Karpas-422 (cell line): ENCODE results near the gene ZNF90. TPM values are rescaled to one million over a fixed set of nuclear protein-coding genes. Genes with fewer than 3 reads are reported as not detected.
A peak's percentile ranks its signal among the peaks of the same experiment; 100 is the strongest.
"Not testable (repeated sequence)": the region's sequence is repeated elsewhere in the genome, so short reads cannot be mapped to it uniquely, and the experiment has no call there.

ENCODE experiments used
- DNase-seq: peaks from one replicate; pipeline ENCODE4 v3.0.0-alpha.2; 2015
- H2AFZ ChIP-seq: fragments of 200-600 bp; sonication (generic); 2 replicates; pipeline ENCODE4 v1.6.1; 2014; ENCODE audit warnings: antibody characterized with exemption, low read length, mixed read lengths
- H3K27ac ChIP-seq: fragments of 200-600 bp; sonication (generic); 2 replicates; pipeline ENCODE4 v1.5.1; 2014; ENCODE audit warnings: mild to moderate bottlenecking, low read length, moderate library complexity
- H3K27me3 ChIP-seq: fragments of 200-600 bp; sonication (generic); 2 replicates; pipeline ENCODE4 v1.6.1; 2014; ENCODE audit warnings: low read length, mixed read lengths
- H3K36me3 ChIP-seq: fragments of 200-600 bp; sonication (generic); 2 replicates; pipeline ENCODE4 v1.6.1; 2014; ENCODE audit warnings: low read length, mixed read lengths; ENCODE audit not compliant: insufficient read depth
- H3K4me1 ChIP-seq: fragments of 200-600 bp; sonication (generic); 2 replicates; pipeline ENCODE4 v1.6.1; 2014; ENCODE audit warnings: mild to moderate bottlenecking, low read length, mixed read lengths
- H3K4me2 ChIP-seq: fragments of 200-600 bp; sonication (generic); 2 replicates; pipeline ENCODE4 v1.6.1; 2014; ENCODE audit warnings: low read length, low read depth, mild to moderate bottlenecking; ENCODE audit not compliant: poor library complexity, severe bottlenecking
- H3K4me3 ChIP-seq: fragments of 200-600 bp; sonication (generic); 2 replicates; pipeline ENCODE4 v1.5.1; 2014; ENCODE audit warnings: mild to moderate bottlenecking, antibody characterized with exemption, low read length, mixed read lengths
- H3K79me2 ChIP-seq: fragments of 200-600 bp; sonication (generic); 2 replicates; pipeline ENCODE4 v1.6.1; 2014; ENCODE audit warnings: mild to moderate bottlenecking, low read length, mixed read lengths
- H3K9ac ChIP-seq: fragments of 200-600 bp; sonication (generic); 2 replicates; pipeline ENCODE4 v1.6.0; 2014; ENCODE audit warnings: low read length
- H3K9me2 ChIP-seq: fragments of 200-600 bp; sonication (generic), shearing (Covaris generic); replicated peaks from 2 replicates; pipeline ENCODE4 v1.6.0; 2014; ENCODE audit warnings: mild to moderate bottlenecking, low read length, moderate library complexity; ENCODE audit not compliant: insufficient read depth
- H3K9me3 ChIP-seq: fragments of 300-700, 200-600 bp; sonication (generic); 2 replicates; pipeline ENCODE4 v1.6.1; 2014; ENCODE audit warnings: low read length, mixed read lengths
- H4K20me1 ChIP-seq: fragments of 200-600 bp; sonication (generic); 2 replicates; pipeline ENCODE4 v1.6.1; 2014; ENCODE audit warnings: mild to moderate bottlenecking, antibody characterized with exemption, low read length, low read depth; ENCODE audit not compliant: insufficient read depth
- total RNA-seq: library from RNA; depleted of rRNA; stranded (reverse); fragments of >200 nt; shearing (Covaris generic); gene quantifications from 2 replicates; pipeline ENCODE4 v1.2.3, GENCODE V29; 2014; ENCODE audit warnings: low replicate concordance

The ZNF90 gene
- total RNA-seq, 1 experiment from 2014 or later = 13.6 TPM

- Histone ChIP-seq H3K4me2 (peak overlapping the region; percentile 78), H3K27me3 (no peaks in the 10 kb centered on the region), H2AFZ (peak overlapping the region; percentile 47), H3K79me2 (peaks cover 55% of the 10 kb centered on the region), H3K36me3 (peaks cover 25% of the 10 kb centered on the region), H3K4me3 (peak overlapping the region; percentile 84), H3K9me3 (peaks cover 8% of the 10 kb centered on the region; the same call in 1 of the 2 replicates), H3K9ac (peak overlapping the region; percentile 75), H4K20me1 (no peaks in the 10 kb centered on the region), H3K4me1 (peaks cover 7% of the 10 kb centered on the region), H3K27ac (peak overlapping the region; percentile 33; the same call in 1 of the 2 replicates), H3K9me2 (no peaks in the 10 kb centered on the region)
- no peak for DNase-seq
Measured at GRCh38 chr19:20078581-20079031, 806 bp downstream of the ZNF90 start.

GRCh38 chr19:20079476-20079875 lies 1.7 kb downstream of the ZNF90 start:
- Histone ChIP-seq H3K9me3 (peaks cover 11% of the 10 kb centered on the region; the same call in 1 of the 2 replicates), H3K9me2 (no peaks in the 10 kb centered on the region), H3K4me1 (peaks cover 7% of the 10 kb centered on the region), H3K9ac (no peak overlapping the region), H4K20me1 (no peaks in the 10 kb centered on the region), H3K27ac (no peak overlapping the region), H2AFZ (no peak overlapping the region), H3K27me3 (no peaks in the 10 kb centered on the region), H3K4me2 (no peak overlapping the region), H3K79me2 (peaks cover 64% of the 10 kb centered on the region), H3K36me3 (peaks cover 27% of the 10 kb centered on the region), H3K4me3 (peak overlapping the region; percentile 84; the same call in 1 of the 2 replicates)
- no peak for DNase-seq

- H3K27me3 ChIP-seq = no peaks in the 10 kb centered on the region
- no peaks in the 10 kb centered on the region for H3K9me2 ChIP-seq
- no peak overlapping the region for H3K9ac ChIP-seq
- no peaks in the 10 kb centered on the region for H4K20me1 ChIP-seq
- H3K27ac ChIP-seq = no peak overlapping the region
- H2AFZ ChIP-seq = no peak overlapping the region
- peaks cover 7% of the 10 kb centered on the region for H3K4me1 ChIP-seq
- H3K9me3 ChIP-seq = peaks cover 11% of the 10 kb centered on the region; the same call in 1 of the 2 replicates
- no peak for DNase-seq
- H3K4me3 ChIP-seq = no peak overlapping the region
- no peak overlapping the region for H3K4me2 ChIP-seq
- peaks cover 75% of the 10 kb centered on the region for H3K79me2 ChIP-seq
- H3K36me3 ChIP-seq = peaks cover 32% of the 10 kb centered on the region
Measured at GRCh38 chr19:20080656-20081055, 2.9 kb downstream of the ZNF90 start.

GRCh38 chr19:20082232-20082833 lies 4.5 kb downstream of the ZNF90 start:
- not testable (repeated sequence) for H4K20me1 ChIP-seq, H3K4me2 ChIP-seq, H2AFZ ChIP-seq, H3K27ac ChIP-seq, H3K27me3 ChIP-seq, H3K9me2 ChIP-seq, H3K4me1 ChIP-seq, H3K9ac ChIP-seq, DNase-seq, H3K4me3 ChIP-seq
- Histone ChIP-seq H3K79me2 (peaks cover 91% of the 10 kb centered on the region), H3K36me3 (peaks cover 39% of the 10 kb centered on the region), H3K9me3 (peaks cover 15% of the 10 kb centered on the region)

- H3K4me3 ChIP-seq, DNase-seq, H3K4me2 ChIP-seq, H3K9me2 ChIP-seq, H3K27me3 ChIP-seq, H3K4me1 ChIP-seq, H3K9ac ChIP-seq, H2AFZ ChIP-seq, H3K27ac ChIP-seq, H4K20me1 ChIP-seq: not testable (repeated sequence)
- Histone ChIP-seq H3K79me2 (peaks cover 95% of the 10 kb centered on the region), H3K9me3 (peaks cover 19% of the 10 kb centered on the region), H3K36me3 (peaks cover 39% of the 10 kb centered on the region)
Measured at GRCh38 chr19:20082876-20083275, 5.1 kb downstream of the ZNF90 start.

- no peak overlapping the region for H3K27ac ChIP-seq
- H3K4me2 ChIP-seq = no peak overlapping the region
- H3K27me3 ChIP-seq = no peaks in the 10 kb centered on the region
- H3K79me2 ChIP-seq = peaks cover 59% of the 10 kb centered on the region
- H4K20me1 ChIP-seq = no peaks in the 10 kb centered on the region
- H3K9ac ChIP-seq = no peak overlapping the region
- no peak for DNase-seq
- H3K36me3 ChIP-seq = peaks cover 55% of the 10 kb centered on the region
- H3K9me3 ChIP-seq = peaks cover 20% of the 10 kb centered on the region
- H3K4me1 ChIP-seq = no peaks in the 10 kb centered on the region
- no peak overlapping the region for H3K4me3 ChIP-seq
- no peaks in the 10 kb centered on the region for H3K9me2 ChIP-seq
- no peak overlapping the region for H2AFZ ChIP-seq
Measured at GRCh38 chr19:20102097-20102496, 24.3 kb downstream of the ZNF90 start.

- Histone ChIP-seq H3K9me3 (peaks cover 21% of the 10 kb centered on the region), H3K4me1 (no peaks in the 10 kb centered on the region), H3K27ac (no peak overlapping the region), H3K36me3 (peaks cover 63% of the 10 kb centered on the region), H3K9ac (no peak overlapping the region), H2AFZ (no peak overlapping the region), H3K27me3 (no peaks in the 10 kb centered on the region), H3K79me2 (peaks cover 51% of the 10 kb centered on the region), H3K4me2 (no peak overlapping the region), H3K9me2 (no peaks in the 10 kb centered on the region), H3K4me3 (no peak overlapping the region), H4K20me1 (no peaks in the 10 kb centered on the region)
- DNase-seq = no peak
Measured at GRCh38 chr19:20103091-20103740, 25.4 kb downstream of the ZNF90 start.

- no peaks in the 10 kb centered on the region for H3K9me2 ChIP-seq
- H3K4me2 ChIP-seq = no peak overlapping the region
- no peak overlapping the region for H3K27ac ChIP-seq
- H4K20me1 ChIP-seq = no peaks in the 10 kb centered on the region
- H3K36me3 ChIP-seq = peaks cover 78% of the 10 kb centered on the region
- no peak overlapping the region for H3K4me3 ChIP-seq
- no peaks in the 10 kb centered on the region for H3K27me3 ChIP-seq
- peaks cover 26% of the 10 kb centered on the region for H3K9me3 ChIP-seq
- H2AFZ ChIP-seq = no peak overlapping the region
- no peak for DNase-seq
- H3K4me1 ChIP-seq = no peaks in the 10 kb centered on the region
- no peak overlapping the region for H3K9ac ChIP-seq
- peaks cover 15% of the 10 kb centered on the region for H3K79me2 ChIP-seq
Measured at GRCh38 chr19:20107301-20107700, 29.5 kb downstream of the ZNF90 start.
